CD4-positive, alpha-beta T cell treated with Interleukin-10 for 1 hour (primary cell): ENCODE data around the gene COX18.
A peak's percentile ranks its signal among the peaks of the same experiment; 100 is the strongest.

Experiments
- DNase-seq: peaks from one replicate; pipeline ENCODE4 v3.0.0-alpha.2; 2020

COX18 gene, protein sequence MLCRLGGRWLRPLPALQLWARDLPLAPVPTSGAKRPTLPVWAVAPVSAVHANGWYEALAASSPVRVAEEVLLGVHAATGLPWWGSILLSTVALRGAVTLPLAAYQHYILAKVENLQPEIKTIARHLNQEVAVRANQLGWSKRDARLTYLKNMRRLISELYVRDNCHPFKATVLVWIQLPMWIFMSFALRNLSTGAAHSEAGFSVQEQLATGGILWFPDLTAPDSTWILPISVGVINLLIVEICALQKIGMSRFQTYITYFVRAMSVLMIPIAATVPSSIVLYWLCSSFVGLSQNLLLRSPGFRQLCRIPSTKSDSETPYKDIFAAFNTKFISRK

DNA sequence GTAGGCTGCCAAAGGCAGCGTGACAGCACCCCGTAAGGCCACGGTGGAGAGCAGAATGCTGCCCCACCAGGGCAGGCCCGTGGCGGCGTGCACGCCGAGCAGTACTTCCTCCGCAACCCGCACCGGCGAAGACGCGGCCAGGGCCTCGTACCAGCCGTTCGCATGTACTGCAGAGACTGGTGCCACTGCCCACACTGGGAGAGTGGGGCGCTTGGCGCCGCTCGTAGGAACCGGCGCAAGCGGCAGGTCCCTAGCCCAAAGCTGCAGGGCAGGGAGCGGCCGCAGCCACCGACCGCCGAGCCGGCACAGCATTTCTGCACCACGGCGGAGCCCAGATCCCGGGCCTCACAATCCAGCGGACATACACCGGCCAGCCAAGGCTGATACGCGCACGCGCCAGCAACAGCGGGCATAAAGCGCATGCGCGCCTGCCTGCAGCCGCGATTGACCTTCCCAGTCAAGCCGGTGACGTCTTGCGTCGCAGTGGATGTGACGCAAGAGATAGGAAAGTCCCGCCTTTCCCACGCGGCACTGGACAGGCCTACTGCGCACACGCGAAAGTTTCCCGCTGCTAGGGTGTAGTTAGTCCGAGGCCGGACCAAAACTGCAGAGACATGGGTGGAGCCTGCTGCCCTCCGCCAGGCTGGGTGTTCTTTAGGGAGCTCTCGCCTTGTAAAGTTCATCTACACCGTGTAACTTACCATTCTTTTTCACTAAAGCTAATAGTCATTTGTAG, at the start of gene COX18:
TSS of gene COX18 (minus strand) at position 379 of the 736 bp plus-strand sequence. CDS start at position 312, 67 bp downstream.
- DNase-seq, result peak; percentile 97

DNA sequence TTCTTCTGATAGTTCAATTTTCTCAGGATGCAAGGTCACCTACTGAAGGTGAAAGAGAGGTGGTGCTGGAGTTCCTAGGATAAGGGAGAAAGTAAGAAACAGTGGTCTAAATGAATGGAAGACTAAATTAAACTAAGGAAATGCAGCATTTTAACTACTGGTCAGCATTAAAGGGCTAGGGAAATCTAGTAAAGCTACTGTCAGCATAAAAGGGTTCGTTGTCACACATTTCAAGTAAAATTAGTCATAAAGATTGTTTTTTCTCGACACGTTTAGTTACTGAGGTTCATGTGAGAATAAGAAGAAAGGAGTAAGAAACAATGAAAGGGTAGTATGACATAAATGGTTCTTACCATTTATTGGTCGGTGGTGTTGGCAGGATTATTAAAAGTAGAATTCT, 40.0 kb upstream of the COX18 start:
- DNase-seq, result no peak

DNA sequence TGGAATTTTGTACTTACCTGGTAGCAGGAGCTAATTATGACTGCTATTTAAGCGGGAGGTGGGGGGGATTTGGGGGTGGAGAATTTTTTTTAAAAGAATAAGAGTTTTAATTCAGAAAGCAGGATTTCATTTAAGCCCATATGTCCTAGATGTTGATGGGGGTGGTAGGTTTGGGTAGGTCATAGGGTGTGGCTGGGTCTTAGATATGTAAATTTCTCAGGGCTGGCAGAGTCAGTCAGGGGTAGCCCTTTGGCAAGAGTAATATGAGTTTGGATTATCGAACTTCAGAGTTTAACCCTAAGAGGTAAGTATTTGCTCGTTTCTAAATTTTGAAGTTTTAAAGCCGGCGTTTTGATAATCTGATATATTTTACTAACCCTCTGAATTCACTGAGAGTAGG, 35.2 kb upstream of the COX18 start:
- no peak for DNase-seq

DNA sequence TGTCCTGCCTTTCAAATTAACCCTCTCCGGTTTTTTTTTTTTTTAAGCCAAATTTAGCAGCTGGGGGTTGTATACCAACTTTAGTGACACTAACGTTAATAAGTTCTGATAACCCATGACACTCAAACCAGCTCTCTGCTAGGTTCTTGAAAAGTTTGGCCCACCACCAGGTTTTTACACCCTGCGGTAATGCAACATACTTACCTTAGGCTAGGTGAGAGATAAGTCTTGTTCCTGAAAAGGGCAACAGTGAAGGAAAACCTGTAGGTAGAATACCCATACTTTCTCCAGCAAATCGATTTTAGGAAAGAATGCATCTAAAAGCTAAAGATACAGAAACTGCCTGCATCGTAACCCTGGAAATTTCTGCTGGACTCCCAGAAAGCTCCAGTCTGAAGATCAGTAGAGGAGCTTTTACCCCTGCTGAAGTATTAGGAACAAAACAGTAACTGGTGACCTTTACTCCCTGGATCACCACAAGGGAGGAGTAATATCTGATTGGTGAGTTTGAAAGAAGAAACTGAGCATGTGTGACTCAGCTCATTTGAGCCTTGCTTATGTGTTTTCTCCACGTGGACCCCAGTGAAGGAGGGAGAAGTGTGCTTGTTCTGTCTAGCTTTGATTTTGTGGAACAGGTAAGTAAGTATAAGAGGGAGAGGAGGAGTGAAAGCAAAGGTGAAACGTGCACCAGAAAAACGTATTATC, 34.4 kb upstream of the COX18 start:
- no peak for DNase-seq

DNA sequence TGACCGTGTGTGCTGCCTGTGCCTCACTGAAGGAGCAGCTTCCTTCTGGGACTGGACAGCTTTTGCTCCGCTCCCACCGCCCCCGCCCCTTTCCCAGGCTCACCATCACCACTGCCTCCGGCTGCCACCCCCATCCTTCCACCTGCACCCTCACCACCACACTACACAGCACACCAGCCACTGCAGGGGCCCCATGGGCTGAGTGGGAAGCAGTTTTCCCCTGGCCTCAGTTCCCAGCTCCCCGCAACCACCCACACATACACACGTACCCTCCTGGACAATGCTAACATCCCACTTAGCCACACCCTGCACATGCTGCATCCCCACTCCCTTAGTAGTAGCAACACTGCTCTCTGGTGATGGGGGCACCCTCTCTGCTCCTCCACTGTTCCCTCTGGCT, 29.6 kb upstream of the COX18 start:
- DNase-seq, result no peak

DNA sequence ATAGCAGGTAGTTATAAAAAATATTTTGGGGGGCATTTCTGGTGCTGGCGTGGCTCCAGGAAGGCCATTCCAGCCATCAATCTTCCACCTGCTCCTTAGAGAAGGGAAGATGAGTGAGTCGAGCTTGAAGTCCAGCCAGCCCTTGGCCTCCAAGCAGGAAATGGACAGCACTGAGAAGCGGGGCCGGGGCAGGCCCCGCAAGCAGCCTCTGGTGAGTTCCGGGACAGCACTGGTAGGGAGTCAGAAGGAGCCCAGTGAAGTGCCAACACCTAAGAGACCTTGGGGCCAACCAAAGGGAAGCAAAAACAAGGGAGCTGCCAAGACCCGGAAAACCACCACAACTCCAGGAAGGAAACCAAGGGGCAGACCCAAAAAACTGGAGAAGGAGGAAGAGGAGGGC, 29.2 kb upstream of the COX18 start:
- no peak for DNase-seq

DNA sequence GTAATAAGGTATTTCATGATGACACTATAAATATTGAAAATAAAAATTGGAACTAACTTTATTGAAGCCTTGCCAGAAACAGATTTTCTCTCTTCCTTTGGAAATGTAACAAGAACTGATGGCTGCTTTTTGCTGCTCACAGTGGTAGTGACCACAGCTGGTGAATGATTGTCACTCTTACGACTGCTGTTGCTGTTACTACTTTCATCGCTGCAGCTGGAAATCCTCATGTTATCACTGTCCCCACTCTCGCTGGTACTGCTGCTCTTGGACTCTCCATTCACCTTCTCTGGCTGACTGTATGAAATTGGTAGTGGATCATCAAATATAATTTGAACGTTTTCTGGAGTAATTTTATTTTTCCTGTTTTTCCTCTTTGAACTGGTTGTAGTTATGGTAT, 28.5 kb upstream of the COX18 start:
- no peak for DNase-seq

DNA sequence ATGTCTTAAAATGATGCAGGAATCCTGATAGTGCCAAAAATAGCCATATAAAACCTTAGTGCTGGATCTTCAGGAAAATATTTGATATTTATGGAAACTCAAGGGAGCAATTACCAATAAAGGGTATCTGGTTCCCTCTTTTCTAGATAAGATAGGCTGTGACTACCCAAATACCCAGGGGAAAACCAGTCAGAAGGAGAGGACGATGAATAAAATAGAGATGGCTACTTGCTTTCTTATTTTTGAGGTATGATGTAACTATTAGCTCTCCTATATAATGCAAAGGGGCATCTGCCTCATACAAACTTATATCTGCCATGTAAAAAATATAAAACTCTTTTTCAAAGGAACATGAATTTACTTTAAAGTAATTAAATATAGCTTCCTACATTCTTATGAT, 23.4 kb upstream of the COX18 start:
- no peak for DNase-seq

DNA sequence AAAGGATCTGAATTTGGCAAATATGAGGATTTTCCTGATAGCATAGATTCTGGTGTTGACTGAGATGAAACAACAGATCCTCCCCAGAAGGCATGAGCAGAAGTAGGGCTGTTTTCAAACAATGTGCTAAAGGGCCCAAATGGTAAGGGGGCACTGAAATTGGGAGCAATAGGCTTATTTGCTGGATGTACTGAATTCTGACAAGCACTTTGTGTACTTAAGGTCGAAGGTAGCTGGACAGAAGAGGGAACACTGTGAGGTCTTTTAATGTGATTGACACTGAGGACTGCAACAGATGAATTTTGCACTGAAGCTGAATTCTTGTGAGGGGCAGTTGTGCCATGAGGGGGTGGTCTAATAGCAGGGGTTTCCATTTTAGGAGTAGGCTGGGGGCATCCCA, 21.2 kb upstream of the COX18 start:
- no peak for DNase-seq

DNA sequence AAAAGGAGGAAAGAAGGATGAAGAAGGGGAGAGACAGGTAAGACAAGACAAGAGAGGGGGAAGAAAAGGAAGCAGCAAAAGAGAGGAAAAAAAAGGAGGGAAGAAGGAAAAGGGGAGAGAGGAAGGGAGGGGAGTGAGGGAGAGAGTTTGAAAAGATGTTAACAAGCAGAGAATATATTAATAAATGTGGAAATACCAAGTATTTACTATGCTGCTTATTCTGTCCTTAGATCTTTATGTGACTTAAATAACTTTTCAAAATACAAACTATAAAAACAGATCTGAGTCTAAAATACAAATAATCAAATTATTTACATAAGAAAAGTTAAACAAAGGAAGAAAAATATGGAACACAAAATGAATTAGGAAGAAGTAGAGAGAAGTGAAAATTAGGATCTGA, 18.4 kb upstream of the COX18 start:
- DNase-seq, result no peak

DNA sequence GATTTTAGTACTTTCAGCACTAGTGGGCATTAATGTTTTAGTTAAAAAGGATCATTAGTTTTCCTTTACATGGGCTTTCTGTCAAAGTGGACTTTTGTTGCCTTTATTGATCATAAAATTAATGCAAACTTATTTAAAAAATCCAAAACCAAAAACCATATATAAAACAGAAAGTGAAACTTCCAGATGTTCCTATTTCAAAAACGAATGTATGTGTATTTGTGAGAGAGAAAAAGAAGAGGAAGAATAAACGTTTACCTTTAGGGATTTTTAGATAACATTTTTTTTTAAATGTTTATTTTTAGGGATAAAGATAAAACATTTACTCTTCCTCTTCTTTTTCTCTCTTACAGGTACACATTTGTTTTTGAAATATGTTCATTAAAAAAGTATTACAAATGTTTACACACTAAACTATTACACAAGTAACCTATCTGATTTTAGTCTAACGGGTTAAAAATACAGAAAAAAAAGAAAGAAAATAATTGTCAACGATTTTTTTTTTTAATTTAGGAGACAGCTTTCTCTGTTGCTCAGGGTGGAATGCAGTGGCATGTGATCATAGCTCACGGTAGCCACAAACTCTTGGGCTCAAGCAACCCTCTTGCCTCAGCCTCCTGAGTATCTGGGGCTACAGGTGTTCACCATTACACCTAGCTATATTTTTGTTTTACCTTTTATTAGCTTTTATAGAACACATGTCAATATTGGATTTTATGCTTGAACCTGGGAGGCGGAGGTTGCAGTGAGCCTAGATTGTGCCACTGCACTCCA, 16.8 kb upstream of the COX18 start:
- DNase-seq, result peak; percentile 30

DNA sequence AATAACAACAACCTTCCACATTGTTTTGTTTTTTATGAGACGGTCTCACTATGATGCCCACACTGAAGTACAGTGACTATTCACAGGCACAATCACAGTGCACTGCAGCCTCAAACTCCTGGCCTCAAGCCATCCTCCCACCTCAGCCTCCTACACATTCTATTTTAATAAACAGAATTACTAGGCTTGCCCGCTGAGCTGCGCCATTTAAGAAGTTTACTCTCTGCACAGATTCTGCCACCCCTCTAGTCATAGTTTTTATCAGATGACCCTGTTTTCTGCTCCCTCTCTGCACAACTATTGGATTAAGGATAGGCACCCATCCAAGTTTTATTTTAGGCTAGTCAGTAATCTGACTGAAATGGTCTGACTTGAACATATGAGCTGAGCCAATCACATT, 11.3 kb upstream of the COX18 start:
- DNase-seq, result no peak

DNA sequence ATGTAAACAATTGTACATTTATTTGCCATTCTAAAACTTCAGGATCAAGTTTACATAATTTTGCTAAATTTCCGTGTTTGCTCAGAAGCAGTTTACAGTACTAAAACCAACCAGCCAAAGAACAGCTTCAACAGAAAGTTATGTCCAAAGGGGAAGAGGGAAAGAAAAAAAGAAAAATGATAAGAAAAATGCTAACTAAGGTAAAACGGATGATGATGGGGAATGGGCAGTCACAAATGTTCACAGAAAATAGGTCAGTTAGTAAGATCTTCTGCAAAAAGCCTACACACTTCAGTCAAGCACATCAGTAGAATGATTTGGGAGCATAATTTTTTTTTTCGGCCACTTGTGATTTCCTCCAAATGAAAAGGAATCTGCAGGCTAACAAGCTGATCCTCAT, 6.3 kb upstream of the COX18 start:
- DNase-seq, result no peak

DNA sequence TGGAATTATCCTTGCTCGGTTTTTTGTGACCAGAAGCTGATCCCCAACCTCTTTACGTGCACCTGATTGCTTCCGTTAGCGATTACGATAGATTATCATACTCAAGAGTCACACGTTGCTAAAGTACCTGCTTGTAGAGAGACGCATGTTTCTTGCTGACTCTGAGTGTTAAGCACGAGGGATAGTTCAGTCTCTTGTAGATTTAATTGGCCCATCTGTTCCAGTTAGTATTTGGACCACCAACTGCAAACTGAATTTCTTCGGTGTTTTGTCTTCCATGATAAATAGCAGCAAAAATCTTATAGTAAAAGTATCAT, 516 bp upstream of the COX18 start:
- no peak for DNase-seq

DNA sequence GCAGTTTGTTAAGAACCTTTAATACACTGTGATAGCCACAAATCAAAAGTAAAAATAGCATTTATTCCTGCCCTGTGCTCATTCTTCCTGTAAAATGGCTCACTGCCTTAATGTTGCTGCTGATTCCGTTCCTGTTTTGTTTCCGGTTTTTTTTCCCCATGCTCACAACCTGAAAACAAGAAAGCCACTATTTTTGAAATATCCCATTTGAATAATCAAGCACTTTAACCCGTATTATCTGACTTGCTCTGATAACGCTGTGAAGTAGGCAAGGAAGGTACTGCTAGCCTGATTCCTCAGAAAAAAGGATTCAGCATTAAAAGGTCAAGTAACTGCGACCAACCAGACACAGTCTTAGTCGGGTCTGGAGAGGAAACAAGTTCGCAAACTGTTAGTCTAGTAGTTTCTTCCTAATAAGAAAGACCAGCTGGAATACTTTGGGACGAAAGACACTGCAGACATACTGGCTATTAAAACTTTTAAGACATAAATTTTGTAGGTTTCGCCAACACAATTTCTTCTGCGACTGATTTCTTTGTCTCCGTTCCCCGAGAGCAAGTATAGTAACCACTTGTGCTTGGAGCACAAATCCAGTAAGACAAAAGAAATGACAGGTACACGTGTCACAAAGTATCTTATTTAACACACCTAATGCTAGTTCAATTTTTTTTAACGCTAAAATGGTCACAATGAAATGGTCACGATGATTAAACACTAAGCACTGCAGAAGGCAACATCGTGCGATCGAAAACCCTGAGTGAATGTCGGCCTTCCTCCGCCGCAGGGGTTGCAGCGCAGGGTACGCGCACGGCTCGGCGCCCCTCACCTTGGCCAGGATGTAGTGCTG, 802 bp downstream of the COX18 start:
- peak; percentile 57 for DNase-seq

DNA sequence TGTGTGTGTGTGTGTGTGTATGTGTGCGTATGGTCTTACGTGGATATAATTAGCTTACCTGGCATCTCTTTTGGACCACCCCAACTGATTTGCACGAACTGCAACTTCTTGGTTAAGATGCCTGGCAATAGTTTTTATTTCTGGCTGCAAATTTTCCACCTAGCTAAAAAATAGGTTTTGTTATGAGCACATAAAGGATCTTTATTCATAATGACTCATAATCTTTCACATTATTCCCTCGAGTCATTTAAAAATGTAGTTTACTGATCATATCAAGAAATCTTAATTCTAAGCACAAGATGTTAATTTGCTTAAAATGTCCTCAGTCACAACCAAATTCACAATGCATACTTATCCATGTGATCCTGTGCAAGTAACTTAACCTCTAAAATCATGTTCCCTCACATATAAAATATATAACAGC, 1.5 kb downstream of the COX18 start:
- peak; percentile 22 for DNase-seq

DNA sequence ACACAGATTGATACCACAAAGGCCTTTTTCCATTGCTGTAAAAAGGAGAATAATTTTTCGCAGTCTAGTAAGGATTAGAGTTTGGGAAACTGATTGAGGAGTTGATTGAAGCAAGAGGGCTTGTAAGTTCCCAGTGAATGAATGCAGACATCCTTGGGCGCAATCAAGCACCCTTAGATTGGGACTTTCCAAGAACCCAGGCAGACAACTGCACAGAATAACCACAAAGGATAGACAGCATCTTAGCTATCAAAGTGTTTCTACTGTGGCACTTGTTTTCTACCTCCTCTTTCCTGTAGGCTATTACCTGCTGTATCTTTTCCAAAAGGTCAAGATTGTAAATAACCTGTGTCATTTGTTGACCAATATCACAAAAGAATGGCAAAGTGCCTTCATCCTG, 2.6 kb downstream of the COX18 start:
- peak; percentile 69 for DNase-seq

DNA sequence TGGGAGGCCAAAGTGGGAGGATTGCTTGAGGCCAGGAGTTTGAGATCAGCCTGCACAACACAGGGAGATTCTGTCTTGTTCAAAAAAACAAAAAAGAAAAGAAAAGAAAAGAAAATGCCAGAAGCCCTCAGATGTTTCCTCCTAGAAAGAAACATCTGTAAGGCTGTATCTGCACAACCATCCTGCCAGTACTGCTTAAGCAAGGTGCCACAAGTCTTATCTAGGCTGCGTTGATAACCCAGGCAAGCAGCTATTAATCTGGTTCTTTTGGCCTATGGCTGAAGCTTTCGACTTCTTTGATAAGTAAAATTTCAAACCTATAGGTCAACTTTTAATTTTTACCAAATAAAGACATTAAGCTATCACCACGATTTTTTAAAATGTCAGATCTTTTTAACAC, 3.1 kb downstream of the COX18 start:
- DNase-seq, result no peak

DNA sequence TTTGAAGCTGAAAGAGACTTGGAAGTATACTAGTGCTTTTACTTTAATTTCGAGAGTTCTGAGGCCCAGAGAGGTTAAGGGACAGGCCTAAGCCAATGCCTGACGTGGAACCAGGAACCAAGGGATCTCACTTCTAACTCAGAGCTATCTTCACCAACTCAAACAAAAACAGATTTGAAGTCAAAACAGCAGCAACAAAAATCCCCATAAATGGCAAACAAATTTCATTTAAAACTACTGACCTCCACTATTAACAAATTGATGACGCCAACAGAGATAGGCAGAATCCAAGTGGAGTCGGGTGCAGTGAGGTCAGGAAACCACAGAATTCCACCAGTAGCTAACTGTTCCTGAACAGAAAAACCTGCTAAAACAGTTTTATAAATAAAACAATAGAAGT, 5.0 kb downstream of the COX18 start:
- no peak for DNase-seq

DNA sequence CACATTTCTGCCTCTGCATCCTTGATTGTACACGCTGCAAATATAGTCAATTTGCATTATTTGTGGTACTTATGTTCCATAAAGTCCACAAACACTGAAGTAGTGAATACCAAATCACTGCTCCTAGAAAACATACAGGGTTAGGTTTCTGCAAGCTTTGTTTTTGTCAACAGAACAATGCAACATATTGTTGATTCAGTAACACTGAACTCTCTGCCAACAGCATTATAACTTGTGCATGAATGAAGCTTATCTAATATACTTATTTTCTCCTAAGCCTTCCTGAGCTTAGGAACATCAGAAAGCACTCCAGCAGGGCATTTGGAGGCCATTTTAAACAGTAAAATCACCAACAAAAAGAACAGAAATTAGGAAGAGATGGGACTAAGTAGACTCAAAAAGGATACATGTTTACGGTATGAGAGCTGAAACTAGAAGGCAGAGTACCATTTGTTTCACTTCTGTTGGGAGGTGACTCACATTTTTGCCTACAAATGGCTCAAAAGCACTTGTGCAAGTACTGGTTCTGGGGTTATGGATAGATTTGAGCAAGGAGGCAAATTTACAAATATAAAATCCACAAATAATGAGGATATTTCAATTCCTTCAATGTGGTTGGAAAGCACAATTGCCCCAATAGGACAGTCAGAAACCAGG, 14.1 kb downstream of the COX18 start:
- no peak for DNase-seq

DNA sequence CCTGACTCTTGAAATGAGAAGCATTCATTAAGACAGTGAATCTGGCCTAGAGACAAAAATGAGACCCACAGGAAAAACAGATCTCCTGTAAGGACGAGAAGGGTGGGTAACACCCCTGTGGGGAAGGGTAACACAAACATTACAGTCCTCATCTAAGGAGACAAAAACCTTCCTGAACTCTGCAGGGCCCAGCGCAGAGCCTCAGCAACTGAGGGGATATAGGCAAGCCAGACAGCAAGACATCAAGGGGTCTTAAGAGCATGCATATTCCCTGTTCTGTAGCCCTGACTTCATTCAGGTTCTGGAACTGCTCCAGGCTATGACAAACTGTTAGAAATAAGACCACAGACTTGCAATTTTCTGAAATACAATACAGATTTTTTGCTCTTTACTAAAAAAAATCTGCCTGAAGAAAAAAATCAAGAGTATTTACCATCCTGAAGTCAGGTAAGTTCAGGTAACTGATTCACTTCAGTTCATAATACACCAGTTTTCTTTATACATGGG, 15.5 kb downstream of the COX18 start:
- no peak for DNase-seq

DNA sequence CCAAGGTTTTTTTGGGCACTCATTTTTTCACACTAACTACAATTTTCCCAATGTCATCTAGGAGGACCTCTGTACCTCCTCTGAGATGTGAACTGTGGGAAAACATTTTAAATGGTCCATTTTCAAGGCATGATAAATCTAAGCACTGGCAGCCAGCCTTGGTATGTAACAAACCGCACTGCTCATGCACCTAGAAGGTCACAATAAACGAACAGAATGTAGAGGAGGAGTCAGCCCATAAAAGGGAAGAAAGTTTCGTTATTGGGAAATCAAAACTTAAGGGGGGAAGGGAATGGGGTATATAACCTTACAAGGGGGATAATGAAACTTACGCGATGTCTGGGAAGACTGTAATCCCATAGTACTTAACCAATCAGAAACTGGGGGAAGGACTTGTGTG, 16.4 kb downstream of the COX18 start:
- no peak for DNase-seq
